Skin epidermis (tissue), 12 donors: ENCODE data around the gene SYNGR1.
A peak's percentile ranks its signal among the peaks of the same experiment; 100 is the strongest.
"Not testable (repeated sequence)": the region's sequence is repeated elsewhere in the genome, so short reads cannot be mapped to it uniquely, and the experiment has no call there.

Experiments used
- H3K27ac ChIP-seq, 21 experiments: fragments of 200-600 bp; sonication (generic) in 11 of 21; one replicate each; pipeline ENCODE4 v1.5.0; 2020; ENCODE audit warnings: mild to moderate bottlenecking in 3 of 21, inconsistent platforms in 2 of 21, moderate library complexity in 2 of 21
- H3K4me3 ChIP-seq, 7 experiments: fragments of 200-600 bp; sonication (generic) in 2 of 7; one replicate each; pipeline ENCODE4 v1.5.0; 2020; ENCODE audit warnings: inconsistent platforms in 2 of 7, mild to moderate bottlenecking in 2 of 7, moderate library complexity in 1 of 7

The SYNGR1 gene

GRCh38 chr22:39315389-39315788 lies 34.4 kb upstream of the SYNGR1 start:
- H3K27ac ChIP-seq = peak overlapping the region in 2 of 21 experiments; percentile 55 to 98

DNA sequence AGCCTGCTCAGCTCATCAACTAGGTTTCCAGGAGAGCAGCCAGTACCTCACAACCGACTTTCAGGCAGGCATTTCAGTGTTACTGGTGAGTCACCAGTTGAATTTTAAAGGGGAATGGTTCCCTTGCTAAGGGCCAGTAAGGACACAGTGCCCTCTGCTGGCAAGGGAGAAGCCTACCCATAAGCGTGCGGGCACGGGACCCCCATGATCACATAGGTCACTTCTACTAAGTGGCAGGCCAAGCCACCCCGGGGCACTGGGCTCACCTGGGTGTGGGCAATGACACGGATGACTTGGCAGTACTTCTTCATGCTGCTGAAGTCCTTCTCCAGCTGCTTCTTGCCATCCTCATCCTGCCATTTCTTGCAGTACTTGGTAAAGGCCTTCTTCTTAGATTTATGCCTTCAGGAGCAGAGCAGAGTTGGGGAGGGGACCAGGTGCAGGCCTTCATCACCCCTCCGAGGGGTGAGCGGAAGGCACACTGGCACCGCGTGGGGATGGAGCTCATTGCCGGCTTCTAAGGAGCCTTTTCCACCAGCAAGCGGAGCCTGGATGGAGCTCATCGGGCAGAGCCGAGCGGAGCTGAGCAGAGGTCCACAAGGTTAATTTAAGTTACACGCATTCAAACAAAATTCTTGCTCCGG lies 33.2 kb upstream of the SYNGR1 start:
- H3K4me3 ChIP-seq = peak overlapping the region; percentile 66 to 83 (median 76)
- H3K27ac ChIP-seq = peak overlapping the region in 8 of 21 experiments; percentile 5 to 99 (median 70)

More at GRCh38 chr22:39315389-39315788, 34.4 kb upstream of the SYNGR1 start:
- H3K4me3 ChIP-seq = no peak overlapping the region

- H3K27ac ChIP-seq = peak overlapping the region in 13 of 21 experiments; percentile 3 to 99 (median 96)
- H3K4me3 ChIP-seq = peak overlapping the region; percentile 66 to 83 (median 76)
These were observed 32.6 kb upstream of the SYNGR1 start for GRCh38 chr22:39317084-39317774.

DNA sequence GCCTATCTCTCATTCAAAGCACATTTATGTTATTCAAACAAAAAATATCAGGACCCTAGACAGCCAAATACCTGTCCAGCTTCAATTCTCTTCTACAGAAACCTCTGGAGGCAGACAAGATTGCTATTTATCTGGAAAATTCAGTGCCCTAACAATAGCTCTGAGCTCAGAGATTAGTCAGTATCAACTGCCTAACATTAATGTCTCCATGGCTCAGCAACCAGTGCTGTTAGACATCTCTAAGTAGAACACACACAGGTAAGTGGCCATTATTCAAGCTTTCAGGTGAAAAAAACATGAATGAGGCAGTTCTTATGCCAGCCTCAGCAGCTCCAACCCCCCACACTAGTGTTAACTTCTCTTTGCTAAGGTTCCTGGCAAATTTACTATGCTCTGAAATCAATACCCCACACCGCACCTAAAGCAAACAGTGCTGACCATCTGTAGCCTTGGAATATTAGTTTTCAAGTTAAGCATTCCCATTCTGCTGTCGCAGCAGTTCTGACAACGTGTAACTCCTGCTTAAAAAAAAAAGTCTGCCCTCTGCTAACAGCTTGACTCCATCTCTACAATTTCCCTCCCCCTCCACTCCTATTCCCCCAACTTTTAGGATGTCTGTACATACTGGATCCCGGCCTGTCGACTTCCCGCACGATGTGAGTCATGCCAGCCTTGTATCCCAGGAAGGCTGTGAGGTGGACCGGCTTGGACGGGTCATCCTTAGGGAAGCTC lies 31.9 kb upstream of the SYNGR1 start:
- peak overlapping the region; percentile 66 to 83 (median 76) for H3K4me3 ChIP-seq
- peak overlapping the region in 18 of 21 experiments; percentile 3 to 99 (median 97) for H3K27ac ChIP-seq

GRCh38 chr22:39318507-39319283 lies 31.1 kb upstream of the SYNGR1 start:
- peak overlapping the region; percentile 61 to 99 (median 97) for H3K27ac ChIP-seq
- H3K4me3 ChIP-seq = peak overlapping the region; percentile 66 to 83 (median 76)

DNA sequence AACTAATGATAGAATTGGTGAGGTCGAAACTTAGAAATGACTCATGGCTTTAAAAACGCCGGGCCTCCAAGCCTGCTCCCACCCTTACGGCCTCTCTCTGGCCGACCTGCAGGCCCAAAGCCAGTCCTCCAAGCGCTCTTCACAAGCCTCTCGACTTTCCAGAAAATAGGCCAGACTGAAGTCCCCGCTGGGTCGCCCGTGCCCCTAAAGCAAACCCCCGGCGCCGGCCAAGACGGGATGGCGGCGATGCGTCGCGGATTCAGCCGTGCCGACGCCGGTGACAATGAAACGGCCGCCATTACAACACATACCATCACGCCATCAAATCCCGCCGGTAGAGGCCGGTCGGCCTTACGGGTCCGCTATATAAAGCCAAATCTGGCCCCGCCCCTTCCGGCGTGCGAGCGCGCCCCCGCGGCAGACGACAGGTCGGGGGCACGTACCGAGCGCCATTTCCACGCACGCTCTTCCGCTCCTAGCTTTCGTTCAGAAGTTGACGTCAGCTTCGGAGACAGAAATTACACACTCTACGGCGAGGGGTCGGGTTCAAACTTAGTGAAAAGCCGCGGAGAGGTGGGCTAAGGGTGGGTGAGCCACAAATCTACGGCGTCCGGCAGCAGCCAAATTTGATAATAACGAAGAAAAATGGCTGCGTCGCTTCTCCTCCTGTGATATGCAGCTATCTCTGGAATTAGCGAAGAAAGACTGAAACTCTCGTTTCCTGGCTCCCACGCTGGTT lies 30.3 kb upstream of the SYNGR1 start, which contains the start of gene RPL3:
RPL3 (minus strand) TSS at position 340 of the 739 bp plus-strand sequence; CDS start at position 314, 26 bp downstream.
- peak within 1 kb of the TSS; percentile 66 to 83 (median 76) for H3K4me3 ChIP-seq
- H3K27ac ChIP-seq = peak within 1 kb of the TSS; percentile 88 to 99 (median 97)

DNA sequence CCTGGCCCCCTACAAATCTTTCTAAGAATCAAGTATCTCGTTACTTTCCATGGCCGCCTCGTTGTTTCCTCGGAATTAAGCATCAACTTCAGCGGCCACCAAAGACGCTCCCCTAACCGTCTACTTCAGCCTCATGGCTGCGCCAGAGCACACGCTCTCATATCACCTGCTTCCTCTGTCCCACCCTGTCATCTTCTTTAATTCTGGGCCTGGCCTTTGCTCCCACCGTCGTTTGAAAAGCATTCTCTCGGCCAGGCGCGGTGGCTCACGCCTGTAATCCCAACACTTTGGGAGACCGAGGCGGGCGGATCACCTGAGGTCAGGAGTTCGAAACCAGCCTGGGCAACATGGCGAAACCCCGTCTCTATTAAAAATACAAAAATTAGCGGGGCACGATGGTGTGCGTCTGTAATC lies 29.2 kb upstream of the SYNGR1 start:
- H3K27ac ChIP-seq = peak overlapping the region in 19 of 21 experiments; percentile 92 to 99 (median 97)
- peak overlapping the region in 6 of 7 experiments; percentile 66 to 83 (median 76) for H3K4me3 ChIP-seq

DNA sequence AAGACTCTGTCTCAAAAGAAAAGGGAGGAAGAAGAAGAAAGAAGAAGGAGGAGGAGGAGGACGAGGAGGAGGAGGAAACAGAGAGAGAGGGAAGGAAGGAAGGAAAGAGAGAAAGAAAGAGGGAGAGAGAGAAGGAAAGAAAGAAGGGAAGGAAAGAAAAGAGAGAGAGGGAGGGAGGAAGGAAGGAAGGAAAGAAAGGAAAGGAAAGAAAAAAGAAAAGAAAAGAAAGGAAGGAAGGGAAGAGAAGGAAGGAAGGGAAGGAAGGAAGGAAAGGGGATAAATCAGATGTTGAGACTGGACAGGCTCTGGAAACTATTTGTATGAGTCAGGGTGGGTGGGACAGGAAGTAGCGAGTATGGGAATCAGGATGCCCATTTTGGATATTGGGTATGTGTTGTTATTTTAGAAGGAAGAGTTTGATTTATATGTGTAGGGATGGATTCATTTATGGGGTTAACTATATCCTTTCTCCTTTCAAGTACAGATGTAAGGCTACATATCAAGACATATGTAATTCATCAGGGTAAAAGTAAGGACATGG lies 24.3 kb upstream of the SYNGR1 start:
- no peak overlapping the region for H3K4me3 ChIP-seq

DNA sequence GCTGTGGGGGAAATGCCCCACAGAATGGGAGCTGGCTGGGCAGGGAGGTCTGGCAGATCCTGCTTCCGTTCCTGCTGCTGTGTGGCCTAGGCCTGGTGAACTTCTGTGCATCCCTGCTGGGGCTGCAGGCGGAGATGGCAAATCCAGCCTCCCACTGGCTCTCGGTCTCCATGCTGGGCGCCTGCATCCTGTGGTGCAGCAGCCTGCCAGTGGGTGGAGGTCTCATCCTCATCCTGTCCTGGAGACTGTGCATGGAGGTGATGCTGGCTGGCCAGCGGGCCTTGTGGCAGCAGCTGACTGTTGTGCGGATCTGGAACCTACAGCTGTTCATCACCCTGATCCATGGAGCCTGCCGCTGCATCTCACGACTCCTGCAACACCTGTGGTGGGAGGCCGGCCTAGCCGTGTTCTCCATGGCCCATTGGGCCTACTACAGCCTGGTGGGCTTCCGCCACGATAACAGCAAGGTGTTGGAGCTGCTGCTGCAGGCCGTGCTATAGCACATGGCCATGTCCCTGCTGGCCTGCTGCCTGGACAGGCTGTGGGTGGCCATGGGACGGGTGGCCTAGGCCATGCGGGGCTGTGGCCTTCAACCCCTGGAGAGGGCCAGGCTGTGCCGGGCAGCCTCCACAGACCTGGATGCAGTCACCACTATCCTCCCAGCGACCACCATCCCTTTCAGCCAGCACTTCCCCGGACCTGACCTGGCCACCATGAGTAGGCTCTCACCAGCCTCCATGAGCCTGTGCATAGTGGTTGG lies 21.6 kb upstream of the SYNGR1 start:
- no peak overlapping the region for H3K27ac ChIP-seq
- H3K4me3 ChIP-seq = no peak overlapping the region

More for the DNA sequence above, 24.3 kb upstream of the SYNGR1 start:
- H3K27ac ChIP-seq = no peak overlapping the region

GRCh38 chr22:39330553-39330952 lies 19.2 kb upstream of the SYNGR1 start:
- H3K4me3 ChIP-seq = not testable (repeated sequence)

DNA sequence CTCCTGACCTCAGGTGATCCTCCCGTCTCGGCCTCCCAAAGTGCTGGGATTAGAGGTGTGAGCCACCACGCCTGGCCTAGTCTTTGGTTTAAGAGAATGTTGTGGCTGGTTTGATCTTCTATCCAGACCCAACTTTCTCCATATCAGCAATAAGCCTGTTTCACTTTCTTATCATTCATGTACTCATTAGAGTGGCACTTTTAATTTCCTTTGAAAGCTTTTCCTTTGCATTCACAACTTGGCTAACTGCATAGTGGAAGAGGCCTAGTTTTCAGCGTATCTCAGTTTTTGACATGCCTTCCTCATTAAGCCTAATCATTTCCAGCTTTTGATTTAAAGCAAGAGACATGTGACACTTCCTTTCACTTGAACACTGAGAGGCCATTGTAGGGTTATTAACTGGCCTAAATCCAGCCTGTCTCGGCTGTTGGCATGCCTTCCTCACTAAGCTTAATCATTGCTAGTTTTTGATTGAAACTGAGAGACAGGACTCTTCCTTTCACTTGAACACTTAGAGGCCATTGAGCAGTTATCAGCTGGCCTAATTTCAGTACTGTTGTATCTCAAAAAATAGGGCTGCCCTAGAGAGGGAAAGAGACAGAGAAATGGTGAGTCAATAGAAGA lies 17.2 kb upstream of the SYNGR1 start:
- Histone ChIP-seq H3K4me3 (no peak overlapping the region), H3K27ac (peak overlapping the region in 7 of 21 experiments; percentile 23 to 65 (median 46))

More at GRCh38 chr22:39330553-39330952, 19.2 kb upstream of the SYNGR1 start:
- not testable (repeated sequence) for H3K27ac ChIP-seq

DNA sequence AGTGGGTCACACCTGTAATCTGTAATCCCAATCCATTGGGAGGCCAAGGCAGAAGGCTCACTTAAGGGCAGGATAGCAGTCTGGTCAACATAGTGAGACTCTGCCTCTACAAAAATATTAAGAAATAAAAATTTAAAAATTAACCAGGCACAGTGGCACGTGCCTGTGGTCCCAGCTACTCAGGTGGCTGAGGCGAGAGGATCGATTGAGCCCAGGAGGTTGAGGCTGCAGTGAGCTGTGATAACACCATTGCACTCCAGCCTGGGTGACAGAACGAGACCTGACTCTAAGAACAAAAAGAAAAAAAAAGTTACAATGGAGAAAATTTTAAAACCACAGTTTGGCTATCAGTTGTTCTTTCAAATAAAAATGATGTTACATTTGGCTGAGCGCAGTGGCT lies 13.4 kb upstream of the SYNGR1 start:
- Histone ChIP-seq H3K27ac (no peak overlapping the region), H3K4me3 (no peak overlapping the region)

GRCh38 chr22:39339775-39340174 lies 10.0 kb upstream of the SYNGR1 start:
- not testable (repeated sequence) for H3K27ac ChIP-seq, H3K4me3 ChIP-seq

GRCh38 chr22:39341179-39341578 lies 8.6 kb upstream of the SYNGR1 start:
- Histone ChIP-seq H3K27ac (no peak overlapping the region), H3K4me3 (no peak overlapping the region)

GRCh38 chr22:39343259-39344045 lies 6.3 kb upstream of the SYNGR1 start:
- Histone ChIP-seq H3K4me3 (no peak overlapping the region), H3K27ac (no peak overlapping the region)

DNA sequence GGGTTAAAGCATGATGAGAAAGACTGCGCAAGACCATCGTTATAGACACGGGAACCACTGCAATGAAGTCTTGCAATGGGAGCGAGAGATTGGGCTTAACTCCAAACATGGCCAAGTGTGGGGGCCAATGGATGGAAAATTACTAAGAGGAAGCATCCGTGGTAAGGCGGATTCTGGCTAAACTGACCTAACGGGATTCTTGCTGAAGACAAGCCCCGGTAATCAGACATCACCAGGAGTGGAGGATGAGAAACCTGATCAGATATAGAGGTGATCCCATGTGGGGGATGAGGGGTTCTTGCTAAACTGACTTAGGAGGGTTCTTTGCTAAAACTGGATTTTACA lies 5.8 kb upstream of the SYNGR1 start:
- Histone ChIP-seq H3K4me3 (no peak overlapping the region), H3K27ac (no peak overlapping the region)

DNA sequence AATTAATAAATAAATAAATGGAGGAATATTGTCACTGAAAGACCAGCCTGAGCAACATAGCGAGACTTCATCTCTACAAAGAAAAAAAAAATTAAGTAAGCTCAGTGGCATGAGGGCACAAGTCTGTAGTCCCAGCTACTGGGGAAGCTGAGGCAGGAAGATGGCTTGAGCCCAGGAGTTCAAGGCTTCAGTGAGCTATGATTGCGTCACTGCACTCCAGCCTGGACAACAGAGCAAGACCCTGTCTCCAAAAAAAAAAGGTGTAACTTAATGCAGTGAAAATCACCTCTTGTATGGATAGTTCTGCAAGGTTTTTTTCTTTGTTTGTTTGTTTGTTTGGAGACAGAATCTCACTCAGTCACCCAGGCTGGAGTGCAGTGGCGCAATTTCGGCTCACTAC lies 4.6 kb upstream of the SYNGR1 start:
- Histone ChIP-seq H3K27ac (no peak overlapping the region), H3K4me3 (no peak overlapping the region)
